Left ventricle myocardium inferior (tissue), 1 donor: ENCODE results near the gene SEMA6B. TPM values are rescaled to one million over a fixed set of nuclear protein-coding genes. Genes with fewer than 3 reads are reported as not detected.

Experiments used
- DNase-seq: peaks from one replicate; pipeline ENCODE4 v3.0.0-alpha.2; 2020
- H3K27ac ChIP-seq: fragments of 200-600 bp; replicated peaks from 2 replicates; pipeline ENCODE4 v1.8.0; 2021
- H3K27me3 ChIP-seq: fragments of 200-600 bp; 2 replicates; pipeline ENCODE4 v1.8.0; 2021; ENCODE audit warnings: low read depth
- H3K36me3 ChIP-seq: fragments of 200-600 bp; 2 replicates; pipeline ENCODE4 v1.8.0; 2021
- H3K4me1 ChIP-seq: fragments of 200-600 bp; 2 replicates; pipeline ENCODE4 v1.8.0; 2021
- H3K4me3 ChIP-seq: fragments of 200-600 bp; 2 replicates; pipeline ENCODE4 v1.8.0; 2021; ENCODE audit warnings: mild to moderate bottlenecking, moderate library complexity
- H3K9me3 ChIP-seq: fragments of 200-600 bp; replicated peaks from 2 replicates; pipeline ENCODE4 v1.8.0; 2021
- CTCF ChIP-seq: fragments of 200-600 bp; IDR thresholded peaks from 2 replicates; pipeline ENCODE4 v1.8.0; 2021; ENCODE audit warnings: antibody characterized with exemption, mild to moderate bottlenecking, borderline replicate concordance
- intact Hi-C: fragments of 100-400 bp; cut with micrococcal nuclease; formaldehyde crosslinking; loops from one replicate; pipeline ENCODE4 v1.11.0; 2022
- total RNA-seq: library from RNA; stranded (reverse); fragmentation: NEBNext Ultra II Directional; extraction: Animal tissue kit (Norgen Biotek cat#: 25700); gene quantifications from one replicate; pipeline ENCODE4 v1.2.1, GENCODE V29; 2021
- donor health status: DM: no; HTN: yes; CAD: no; lungs with severe emphysema.

Gene SEMA6B
- total RNA-seq, 1 donor from 2014 or later, result 7.2 TPM

DNA sequence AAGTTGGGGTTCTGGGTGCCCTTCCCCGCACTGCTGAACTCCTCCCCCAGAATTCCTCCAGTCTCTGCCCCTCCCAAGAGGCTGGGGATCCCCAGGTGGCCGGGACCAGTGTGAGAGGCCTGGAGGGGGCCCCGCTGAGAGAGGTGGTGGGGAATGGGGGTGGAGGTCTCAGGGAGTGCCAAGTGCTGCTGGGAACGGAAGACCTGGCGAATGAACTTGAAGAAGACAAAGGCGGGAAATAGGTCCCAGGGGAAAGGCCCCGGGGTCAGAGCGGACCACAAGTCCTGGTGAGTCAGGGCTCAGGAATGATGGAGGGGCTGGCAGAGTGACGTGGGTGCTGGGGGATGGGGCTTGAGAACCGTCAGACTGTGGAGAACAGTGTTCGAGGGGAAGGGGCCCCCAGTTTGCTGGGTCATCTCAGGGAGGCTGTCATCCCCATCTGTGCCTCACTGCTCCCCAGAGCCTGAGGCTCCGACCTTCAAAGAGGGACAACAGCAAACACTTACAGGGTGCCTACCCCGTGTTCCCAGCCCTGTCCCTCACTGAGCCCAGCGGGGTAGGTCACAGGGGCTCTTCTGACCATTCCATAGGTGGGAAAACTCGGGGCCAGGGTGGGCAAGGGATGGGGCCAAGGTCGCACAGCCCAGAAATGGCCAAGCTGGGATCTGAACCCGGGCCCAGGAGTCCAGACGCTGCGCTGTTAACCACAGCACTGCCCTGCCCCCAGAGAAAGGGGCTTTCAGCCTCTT, 16.0 kb upstream of the SEMA6B start:
- DNase-seq, result peak; percentile 68
- intact Hi-C loops, result loop anchor here (2.0 to 5.0 kb wide), 2 partner anchors 23 to 62 kb away; partner anchors contain the start of gene TNFAIP8L1

DNA sequence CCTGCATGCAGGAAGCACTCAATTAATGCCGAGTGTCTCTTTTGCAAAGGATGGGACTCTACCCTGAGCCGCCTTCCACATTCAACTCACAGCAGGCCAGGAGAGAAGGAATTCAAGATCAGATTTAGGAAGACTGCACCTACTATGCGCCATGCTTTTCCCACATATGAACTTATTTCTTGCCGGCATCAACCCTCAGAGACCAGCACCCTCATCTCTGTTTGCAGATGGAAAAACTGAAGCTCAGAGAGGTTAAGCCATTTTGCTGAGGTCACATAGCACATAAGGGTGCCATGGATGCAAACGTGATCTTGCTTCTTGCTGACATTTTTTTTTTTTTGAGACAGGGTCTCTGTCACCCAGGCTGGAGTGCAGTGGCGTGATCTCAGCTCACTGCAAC, 14.2 kb upstream of the SEMA6B start:
- Histone ChIP-seq H3K27ac (peak overlapping the region; percentile 85), H3K4me3 (no peak overlapping the region), H3K27me3 (peaks cover 34% of the 10 kb centered on the region), H3K4me1 (peaks cover 27% of the 10 kb centered on the region), H3K9me3 (no peaks in the 10 kb centered on the region), H3K36me3 (no peaks in the 10 kb centered on the region)
- DNase-seq, result no peak
- no peak for TF ChIP-seq CTCF
- intact Hi-C loops, result no loop called here

More for the DNA sequence above, 16.0 kb upstream of the SEMA6B start:
- H3K36me3 ChIP-seq, result no peaks in the 10 kb centered on the region
- H3K4me1 ChIP-seq, result peaks cover 36% of the 10 kb centered on the region
- TF ChIP-seq CTCF, result no peak
- H3K27ac ChIP-seq, result peak overlapping the region; percentile 85
- H3K4me3 ChIP-seq, result peak overlapping the region; percentile 9
- peaks cover 52% of the 10 kb centered on the region for H3K27me3 ChIP-seq
- no peaks in the 10 kb centered on the region for H3K9me3 ChIP-seq

DNA sequence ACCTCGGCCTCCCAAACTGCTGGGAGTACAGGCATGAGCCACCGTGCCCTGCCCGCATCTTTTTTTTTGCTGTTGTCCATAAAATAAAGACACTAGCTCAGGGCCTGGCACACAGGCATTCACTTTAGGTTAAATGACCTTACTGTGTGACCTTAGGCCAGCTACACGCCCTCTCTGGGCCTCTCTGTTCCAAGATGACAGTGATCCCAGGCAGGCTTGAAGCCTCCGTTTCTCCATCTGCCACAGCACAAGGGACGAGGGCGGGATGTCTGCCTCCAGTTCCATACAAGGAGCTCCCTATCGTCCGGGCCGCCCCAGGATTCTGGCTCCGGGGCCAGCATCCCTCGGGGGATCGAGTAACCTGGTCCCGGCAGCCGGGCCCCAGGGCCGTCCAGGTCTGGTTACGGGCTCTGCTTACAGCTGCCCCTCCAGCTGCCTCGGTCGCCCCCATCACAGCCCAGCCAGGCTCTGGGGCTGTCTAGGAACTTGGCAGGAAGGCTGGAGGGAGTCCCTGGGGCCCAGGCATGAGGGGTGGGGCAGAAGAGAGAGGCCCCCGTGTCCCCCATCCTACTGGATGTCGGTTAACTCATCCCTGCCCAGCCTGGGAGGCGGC, 11.9 kb upstream of the SEMA6B start:
- no peak for DNase-seq
- Histone ChIP-seq H3K27me3 (peaks cover 25% of the 10 kb centered on the region), H3K4me1 (peaks cover 40% of the 10 kb centered on the region), H3K27ac (no peak overlapping the region), H3K36me3 (no peaks in the 10 kb centered on the region), H3K4me3 (no peak overlapping the region), H3K9me3 (no peaks in the 10 kb centered on the region)
- no peak for TF ChIP-seq CTCF
- intact Hi-C loops, result no loop called here

DNA sequence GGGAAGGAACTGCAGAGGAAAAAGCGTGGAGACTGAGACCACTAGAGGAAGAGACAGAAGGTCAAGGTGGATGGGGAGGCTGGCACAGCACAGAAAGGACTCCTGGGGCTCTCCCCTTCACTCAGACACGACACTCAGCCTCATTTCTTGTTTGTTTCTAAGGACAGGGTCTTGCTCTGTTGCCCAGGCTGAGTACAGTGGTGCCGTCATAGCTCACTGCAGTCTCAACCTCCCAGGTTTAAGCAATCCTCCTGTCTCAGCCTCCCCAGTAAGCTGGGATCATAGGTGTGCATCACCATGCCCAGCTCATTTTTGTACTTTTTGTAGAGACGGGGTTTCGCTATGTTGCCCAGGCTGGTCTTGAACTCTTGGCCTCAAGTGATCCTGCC, 11.4 kb upstream of the SEMA6B start:
- intact Hi-C loops, result no loop called here
- no peaks in the 10 kb centered on the region for H3K36me3 ChIP-seq
- no peak overlapping the region for H3K27ac ChIP-seq
- H3K4me1 ChIP-seq, result peaks cover 37% of the 10 kb centered on the region
- peaks cover 20% of the 10 kb centered on the region for H3K27me3 ChIP-seq
- no peaks in the 10 kb centered on the region for H3K9me3 ChIP-seq
- TF ChIP-seq CTCF, result no peak
- no peak for DNase-seq
- no peak overlapping the region for H3K4me3 ChIP-seq

DNA sequence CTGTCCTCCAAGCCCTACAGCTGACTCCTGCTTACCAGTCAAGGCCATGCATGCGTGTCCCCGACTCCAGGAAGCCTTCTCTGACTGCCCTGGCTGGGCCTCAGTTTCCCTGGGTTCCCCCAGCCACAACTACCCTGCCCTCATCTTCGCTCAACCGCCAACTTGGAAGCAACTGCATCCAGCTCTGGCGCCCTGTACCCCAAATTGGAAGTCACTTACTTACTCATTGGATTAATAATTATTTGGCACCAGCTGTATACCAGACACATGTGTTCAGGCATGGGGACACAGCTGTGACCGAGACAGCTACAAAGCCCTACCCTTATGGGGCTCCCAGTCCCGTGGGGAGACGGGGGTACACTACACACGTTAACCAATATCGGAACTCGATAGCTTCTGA, 10.9 kb upstream of the SEMA6B start:
- Histone ChIP-seq H3K27ac (no peak overlapping the region), H3K36me3 (no peaks in the 10 kb centered on the region), H3K4me1 (peaks cover 32% of the 10 kb centered on the region), H3K4me3 (no peak overlapping the region), H3K9me3 (no peaks in the 10 kb centered on the region), H3K27me3 (peaks cover 15% of the 10 kb centered on the region)
- no peak for DNase-seq
- TF ChIP-seq CTCF, result no peak
- intact Hi-C loops, result no loop called here
